PC-3 (cell line): ENCODE measurements around the gene SLC25A11. TPM values are rescaled to one million over a fixed set of nuclear protein-coding genes. Genes with fewer than 3 reads are reported as not detected.

Experiments
- ATAC-seq: fragments of 200-7000 bp; cut with Tn5 transposase; 2 replicates; pipeline ENCODE4 v1.9.1; 2020; ENCODE audit warnings: mild to moderate bottlenecking, moderate library complexity
- BruUV-seq: library from RNA; stranded (reverse); fragments of 400-500 nt; replicated peaks from 2 replicates; lab custom pipeline; 2021; lab: Mats Ljungman, UMichigan
- CTCF ChIA-PET: fragments of 300-600 bp; sonication (Branson Sonifier 250); formaldehyde crosslinking; loops from one replicate; lab custom pipeline; 2022; ENCODE audit warnings: antibody characterized with exemption; lab: Charles Lee
- POLR2A ChIA-PET: fragments of 300-600 bp; sonication (Branson Sonifier 250); formaldehyde crosslinking; loops from one replicate; lab custom pipeline; 2022; ENCODE audit warnings: antibody characterized with exemption; ENCODE audit not compliant: unreplicated experiment; lab: Charles Lee
- DNase-seq: peaks from one replicate; pipeline ENCODE4 v3.0.0-alpha.2; 2015
- H2AFZ ChIP-seq: fragments of 300-600 bp; sonication (generic); 2 replicates; pipeline ENCODE4 v1.6.0; 2016; ENCODE audit warnings: antibody characterized with exemption, low read length
- H3F3A ChIP-seq: fragments of 300-600 bp; sonication (generic); one replicate; pipeline ENCODE4 v1.6.0; 2017; ENCODE audit warnings: antibody characterized with exemption, low read length, control low read depth, mild to moderate bottlenecking; ENCODE audit not compliant: unreplicated experiment
- H3K27ac ChIP-seq: fragments of 300-600 bp; sonication (generic); 2 replicates; pipeline ENCODE4 v1.5.1; 2016; ENCODE audit warnings: mild to moderate bottlenecking, low read length
- H3K27me3 ChIP-seq: fragments of 300-600 bp; sonication (generic); 2 replicates; pipeline ENCODE4 v1.6.1; 2016; ENCODE audit warnings: low read length, mixed read lengths
- H3K36me3 ChIP-seq: fragments of 300-600 bp; sonication (generic); 2 replicates; pipeline ENCODE4 v1.6.1; 2016; ENCODE audit warnings: low read depth, mixed run types, low read length, mixed read lengths
- H3K4me1 ChIP-seq: fragments of 300-600 bp; sonication (generic); 2 replicates; pipeline ENCODE4 v1.5.1; 2016; ENCODE audit warnings: low read length; ENCODE audit not compliant: insufficient read depth
- H3K4me2 ChIP-seq: fragments of 300-600 bp; sonication (generic); 2 replicates; pipeline ENCODE4 v1.6.0; 2016; ENCODE audit warnings: low read length
- H3K4me3 ChIP-seq: fragments of 300-600 bp; sonication (generic); 2 replicates; pipeline ENCODE4 v1.5.1; 2016; ENCODE audit warnings: mild to moderate bottlenecking, low read length, mixed read lengths
- H3K79me2 ChIP-seq: fragments of 300-600 bp; sonication (generic); 2 replicates; pipeline ENCODE4 v1.6.1; 2017; ENCODE audit warnings: low read length, mixed read lengths
- H3K9ac ChIP-seq: fragments of 300-600 bp; sonication (generic); 2 replicates; pipeline ENCODE4 v1.6.0; 2016; ENCODE audit warnings: mild to moderate bottlenecking, low read length
- H3K9me2 ChIP-seq: fragments of 300-600 bp; sonication (generic); replicated peaks from 2 replicates; pipeline ENCODE4 v1.6.1; 2016; ENCODE audit warnings: mixed run types, low read length, mixed read lengths
- H3K9me3 ChIP-seq: fragments of 300-600 bp; sonication (generic); 2 replicates; pipeline ENCODE4 v1.6.1; 2016; ENCODE audit warnings: low read length, mixed read lengths
- H4K20me1 ChIP-seq: fragments of 300-600 bp; sonication (generic); 2 replicates; pipeline ENCODE4 v1.6.1; 2016; ENCODE audit warnings: low read length, mixed read lengths
- EZH2 ChIP-seq: fragments of 300-600 bp; sonication (generic); IDR thresholded peaks from one replicate; pipeline ENCODE4 v1.6.1; 2017; ENCODE audit warnings: antibody characterized with exemption, mild to moderate bottlenecking, low read length; ENCODE audit not compliant: unreplicated experiment
- EZH2phosphoT487 ChIP-seq: fragments of 300-600 bp; sonication (generic); IDR thresholded peaks from 2 replicates; pipeline ENCODE4 v1.6.1; 2018; ENCODE audit warnings: mild to moderate bottlenecking, antibody characterized with exemption, low read length, borderline replicate concordance
- intact Hi-C: fragments of 100-400 bp; cut with micrococcal nuclease; formaldehyde crosslinking; loops from 2 replicates; pipeline ENCODE4 v1.9.0; 2023
- total RNA-seq: library from RNA; depleted of rRNA; stranded (reverse); fragments of >200 nt; gene quantifications from 2 replicates; pipeline ENCODE4 v1.2.3, GENCODE V29; 2014
- TF ChIP-seq, protein P1 (sequence below): fragments of 300-600 bp; sonication (generic); conservative IDR thresholded peaks from 2 replicates; pipeline ENCODE4 v1.5.1; 2017; ENCODE audit warnings: antibody characterized with exemption, low read depth, mild to moderate bottlenecking, low read length

Gene SLC25A11
- total RNA-seq, 1 experiment from 2014 or later: 72.1 TPM

DNA sequence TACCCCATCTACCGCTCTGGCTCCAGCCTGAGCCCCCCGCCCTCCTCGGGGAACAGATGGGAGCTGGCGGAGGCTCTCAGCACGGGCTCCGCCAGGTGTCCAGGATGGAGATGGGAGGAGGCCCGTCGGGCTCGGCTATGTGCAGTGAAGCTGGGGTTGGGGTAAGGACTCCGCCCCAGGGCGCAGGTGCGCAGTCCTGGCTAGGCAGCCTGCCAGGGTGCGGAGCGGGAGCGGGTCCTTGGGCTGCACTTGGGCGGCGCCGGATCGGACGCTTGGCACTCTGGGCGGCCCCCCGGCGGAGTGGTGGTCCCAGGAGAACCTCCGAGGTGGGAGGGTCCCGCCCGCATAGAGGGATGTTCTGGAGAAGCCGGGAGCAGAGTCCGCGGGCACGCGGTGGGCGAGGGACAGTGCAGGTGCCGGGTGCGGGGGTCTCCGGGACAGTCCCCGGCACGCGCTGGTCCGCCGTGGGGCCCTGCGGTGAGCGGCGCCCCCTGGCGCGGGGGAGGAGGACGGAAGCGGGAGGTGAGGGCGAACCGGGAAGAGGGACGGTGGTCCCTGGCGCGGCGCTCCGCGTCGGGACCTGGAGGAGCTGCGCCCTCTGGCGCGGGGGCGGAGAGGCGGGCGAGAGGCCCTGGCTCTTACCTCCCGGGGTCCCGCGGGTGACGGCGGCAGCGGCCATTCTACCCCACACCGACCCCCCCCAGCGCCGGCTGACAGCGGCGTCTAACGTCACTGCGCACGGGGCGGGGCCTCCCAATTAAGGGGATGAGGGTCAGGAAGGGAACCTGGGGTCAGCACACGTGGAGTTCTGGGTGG lies 47.3 kb upstream of the SLC25A11 start, which contains the start of gene CAMTA2:
CAMTA2 (minus strand) TSS at position 725 of the 816 bp plus-strand sequence. CDS start 1,453 bp downstream, outside the sequence.
- H3K9me3 ChIP-seq: no peaks in the 10 kb centered on the region
- peak; percentile 82 for ATAC-seq
- DNase-seq: peak; percentile 55
- intact Hi-C loops: no loop called here
- H3K9ac ChIP-seq: peak within 1 kb of the TSS; percentile 82
- H3K4me1 ChIP-seq: peaks cover 15% of the 10 kb centered on the region; the same call in 1 of the 2 replicates
- peaks cover 7% of the 10 kb centered on the region; the same call in 1 of the 2 replicates for H3K79me2 ChIP-seq
- H3K27ac ChIP-seq: peak within 1 kb of the TSS; percentile 14; the same call in 1 of the 2 replicates
- no peaks in the 10 kb centered on the region for H3K27me3 ChIP-seq
- peak within 1 kb of the TSS; percentile 94 for H2AFZ ChIP-seq
- no peaks in the 10 kb centered on the region for H4K20me1 ChIP-seq
- H3K4me3 ChIP-seq: peak within 1 kb of the TSS; percentile 88
- TF ChIP-seq EZH2phosphoT487: no peak
- no peak for TF ChIP-seq EZH2
- TF ChIP-seq, protein P1, sequence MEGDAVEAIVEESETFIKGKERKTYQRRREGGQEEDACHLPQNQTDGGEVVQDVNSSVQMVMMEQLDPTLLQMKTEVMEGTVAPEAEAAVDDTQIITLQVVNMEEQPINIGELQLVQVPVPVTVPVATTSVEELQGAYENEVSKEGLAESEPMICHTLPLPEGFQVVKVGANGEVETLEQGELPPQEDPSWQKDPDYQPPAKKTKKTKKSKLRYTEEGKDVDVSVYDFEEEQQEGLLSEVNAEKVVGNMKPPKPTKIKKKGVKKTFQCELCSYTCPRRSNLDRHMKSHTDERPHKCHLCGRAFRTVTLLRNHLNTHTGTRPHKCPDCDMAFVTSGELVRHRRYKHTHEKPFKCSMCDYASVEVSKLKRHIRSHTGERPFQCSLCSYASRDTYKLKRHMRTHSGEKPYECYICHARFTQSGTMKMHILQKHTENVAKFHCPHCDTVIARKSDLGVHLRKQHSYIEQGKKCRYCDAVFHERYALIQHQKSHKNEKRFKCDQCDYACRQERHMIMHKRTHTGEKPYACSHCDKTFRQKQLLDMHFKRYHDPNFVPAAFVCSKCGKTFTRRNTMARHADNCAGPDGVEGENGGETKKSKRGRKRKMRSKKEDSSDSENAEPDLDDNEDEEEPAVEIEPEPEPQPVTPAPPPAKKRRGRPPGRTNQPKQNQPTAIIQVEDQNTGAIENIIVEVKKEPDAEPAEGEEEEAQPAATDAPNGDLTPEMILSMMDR: peak; percentile 72
- no TSS peak for BruUV-seq
- H3F3A ChIP-seq: no peaks in the 10 kb centered on the region
- POLR2A ChIA-PET: no interaction called here
- no peaks in the 10 kb centered on the region for H3K9me2 ChIP-seq
- CTCF ChIA-PET: no interaction called here
- peak within 1 kb of the TSS; percentile 88 for H3K4me2 ChIP-seq
- no peaks in the 10 kb centered on the region; the same call in 1 of the 2 replicates for H3K36me3 ChIP-seq

DNA sequence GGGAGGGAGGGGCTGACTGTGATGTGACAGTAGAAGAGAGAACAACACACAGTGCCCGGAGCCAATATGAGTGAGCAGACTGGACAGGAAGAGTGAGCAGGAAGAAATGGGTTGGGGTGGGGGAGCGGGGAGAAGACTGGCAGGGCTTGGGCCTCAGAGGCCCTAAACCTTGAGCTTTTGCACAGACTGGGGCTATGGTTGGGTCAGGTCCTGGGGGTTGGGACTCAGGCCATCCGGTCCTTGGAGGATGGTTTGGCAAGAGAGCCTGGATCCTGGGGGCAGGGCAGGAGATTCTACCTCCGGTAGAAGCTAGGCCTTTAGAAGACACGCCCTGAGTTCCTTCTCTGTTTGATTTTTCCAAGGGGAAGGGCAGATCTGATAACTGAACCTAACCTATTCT lies 46.6 kb upstream of the SLC25A11 start:
- ChIA-PET POLR2A (no interaction called here), CTCF (no interaction called here)
- Histone ChIP-seq H2AFZ (peak overlapping the region; percentile 94), H3F3A (no peaks in the 10 kb centered on the region), H3K27me3 (no peaks in the 10 kb centered on the region), H3K9me2 (no peaks in the 10 kb centered on the region), H3K4me2 (peak overlapping the region; percentile 88), H3K9ac (peak overlapping the region; percentile 82), H3K36me3 (no peaks in the 10 kb centered on the region; the same call in 1 of the 2 replicates), H3K4me1 (peaks cover 15% of the 10 kb centered on the region; the same call in 1 of the 2 replicates), H3K79me2 (peaks cover 7% of the 10 kb centered on the region; the same call in 1 of the 2 replicates), H3K4me3 (peak overlapping the region; percentile 88), H3K27ac (0 out of 2 replicates have a peak overlapping the region, but pooled peaks have one; percentile 14), H3K9me3 (no peaks in the 10 kb centered on the region), H4K20me1 (no peaks in the 10 kb centered on the region)
- BruUV-seq: TSS peak; percentile 28
- DNase-seq: no peak
- no peak for TF ChIP-seq EZH2
- TF ChIP-seq EZH2phosphoT487: no peak
- TF ChIP-seq, protein P1: no peak
- ATAC-seq: peak; percentile 25
- intact Hi-C loops: no loop called here
